HG02970 (cell line): ENCODE results near the gene POLR1B.

Experiments used
- ATAC-seq: cut with Tn5 transposase; IDR thresholded peaks from one replicate; pipeline ENCODE4 v1.9.1; 2021; ENCODE audit warnings: mild to moderate bottlenecking, moderate library complexity, moderate number of reproducible peaks; ENCODE audit not compliant: unreplicated experiment, low FRiP score

POLR1B gene

GRCh38 chr2:112626604-112627059 is 84.4 kb downstream of the POLR1B start:
- no peak for ATAC-seq
